ENCODE data around the gene DPH6.
"Not testable (repeated sequence)": the region's sequence is repeated elsewhere in the genome, so short reads cannot be mapped to it uniquely, and the experiment has no call there.

The DPH6 gene

GRCh38 chr15:35487417-35487816 is 58.5 kb downstream of the DPH6 start:
- no peak for DNase-seq

DNA sequence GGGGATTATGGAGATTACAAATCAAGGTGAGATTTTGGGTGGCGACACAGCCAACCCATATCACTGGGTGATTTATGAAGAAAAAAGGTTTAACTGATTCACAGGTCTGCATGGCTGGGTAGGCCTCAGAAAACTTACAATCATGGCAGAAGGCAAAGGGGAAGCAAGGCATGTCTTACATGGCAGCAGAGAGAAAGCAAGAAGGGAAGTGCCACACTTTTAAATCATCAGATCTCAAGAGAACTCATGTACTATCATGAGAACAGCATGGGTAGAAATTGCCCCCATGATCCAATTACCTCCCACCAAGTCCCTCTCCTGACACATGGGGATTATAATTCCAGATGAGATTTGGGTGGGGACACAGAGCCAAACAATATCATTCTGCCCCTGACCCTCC is 59.7 kb downstream of the DPH6 start:
- no peak for DNase-seq

DNA sequence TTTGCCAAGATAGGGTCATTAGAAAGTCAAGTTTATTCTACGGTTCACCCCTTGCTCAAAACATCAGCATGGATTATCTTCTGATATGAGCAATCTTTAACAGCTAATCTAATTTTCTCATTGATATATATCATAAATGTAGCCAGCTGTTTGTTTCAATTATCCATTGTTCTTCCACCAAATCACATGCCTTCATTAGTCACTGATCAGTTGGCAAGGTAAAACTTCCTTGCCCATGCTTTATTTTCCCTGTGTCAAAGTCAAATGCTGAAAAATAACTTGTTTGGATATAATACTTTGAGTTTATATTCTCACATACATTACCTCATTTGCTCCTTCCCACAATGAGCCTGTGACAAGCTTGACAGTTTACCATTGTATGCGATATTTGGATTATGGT is 60.6 kb downstream of the DPH6 start:
- DNase-seq, result no peak

DNA sequence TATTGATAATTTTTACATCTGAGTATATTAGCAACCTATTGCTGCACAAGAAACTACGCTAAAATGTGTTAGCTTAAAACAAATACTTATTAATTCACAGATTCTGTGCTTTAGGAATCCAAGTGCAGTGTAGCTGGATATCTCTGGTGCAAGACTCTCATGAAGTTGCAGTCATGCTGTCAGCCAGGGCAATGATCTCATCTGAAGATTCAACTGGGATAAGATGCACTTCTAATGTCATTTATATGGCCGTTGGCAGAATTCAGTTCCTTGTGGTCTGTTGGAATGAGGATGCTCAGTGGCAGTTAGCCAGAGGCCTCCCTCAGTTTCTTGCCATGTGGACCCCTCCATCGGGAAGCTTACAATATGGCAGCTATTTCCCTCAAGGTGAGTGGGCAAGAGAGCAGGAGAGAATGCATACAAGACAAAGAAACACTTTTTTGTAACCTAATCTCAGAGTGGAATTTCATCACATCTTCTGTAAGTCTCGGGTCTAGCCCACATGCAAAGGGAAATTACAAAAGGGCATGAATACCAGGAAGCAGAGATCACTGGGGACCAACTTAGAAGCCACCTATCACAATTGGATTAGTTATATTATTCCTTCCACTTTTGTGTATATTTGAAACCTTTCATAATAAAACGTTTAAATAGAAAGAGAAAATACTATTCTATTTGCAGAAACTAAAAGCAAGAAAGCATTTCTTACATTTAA is 61.6 kb downstream of the DPH6 start:
- DNase-seq, result no peak

- no peak for DNase-seq
Measured at GRCh38 chr15:35481992-35482391, 64.0 kb downstream of the DPH6 start.

- DNase-seq, result no peak
Measured at GRCh38 chr15:35481064-35481463, 64.9 kb downstream of the DPH6 start.

DNA sequence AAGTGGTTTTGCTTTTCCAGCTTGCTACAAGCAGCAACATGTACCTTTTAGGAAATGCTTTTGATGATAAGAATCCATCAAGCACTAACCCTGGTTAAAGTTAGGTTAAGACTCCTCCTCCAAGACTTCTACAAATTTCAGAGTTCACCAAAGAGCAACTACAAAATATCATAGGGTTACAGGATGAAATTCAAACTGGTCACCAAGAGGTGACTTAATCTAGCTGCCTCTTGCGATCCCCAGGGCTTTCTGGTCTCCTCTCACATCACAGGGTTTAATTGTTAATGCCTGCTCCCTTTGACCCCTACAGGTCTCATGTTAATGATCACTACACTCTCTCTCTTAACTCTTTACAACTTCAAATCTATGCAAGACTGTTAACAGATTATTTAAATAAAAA is 66.5 kb downstream of the DPH6 start:
- DNase-seq, result no peak

DNA sequence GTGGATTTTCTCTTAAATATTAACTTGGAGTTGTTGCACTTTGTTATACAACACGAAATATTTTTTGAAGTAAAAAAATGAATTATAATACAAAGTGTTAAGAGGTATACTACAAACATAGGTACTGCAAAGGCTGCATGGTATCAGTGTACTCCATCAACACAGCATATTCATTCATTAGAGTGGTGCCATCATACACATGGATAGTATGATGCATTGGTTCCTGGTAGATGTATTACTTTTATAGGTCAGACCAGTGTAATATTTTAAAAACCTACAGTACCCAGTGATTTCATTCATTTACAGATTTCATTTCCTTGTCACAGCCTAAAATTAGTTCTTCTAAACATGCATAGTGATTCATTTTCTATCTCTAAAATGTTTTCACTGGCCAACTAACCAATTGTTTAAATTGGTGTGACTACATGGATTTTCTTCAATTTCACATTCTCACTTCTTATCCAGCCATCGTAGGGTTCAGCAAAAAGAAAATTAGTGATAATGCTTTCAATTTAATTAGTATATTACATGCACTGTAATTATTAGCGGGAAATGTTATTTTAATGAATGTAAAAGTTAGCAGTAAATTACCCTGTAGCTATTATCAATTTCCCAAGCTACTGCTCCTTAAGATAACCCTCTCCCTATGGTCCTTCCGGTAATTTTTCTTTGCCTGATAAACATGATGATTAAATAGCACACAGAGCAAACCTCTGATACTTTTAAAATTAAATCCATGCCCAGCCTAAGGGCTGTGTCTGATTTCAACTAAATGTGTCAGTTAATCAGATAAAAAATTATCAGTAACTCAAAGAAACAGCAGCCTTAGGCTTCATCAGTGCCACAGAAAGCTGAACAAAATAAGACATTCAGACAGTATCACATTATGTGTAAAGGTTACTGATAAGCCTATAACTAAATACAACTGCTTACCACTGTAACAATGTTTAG is 68.4 kb downstream of the DPH6 start:
- no peak for DNase-seq

GRCh38 chr15:35471024-35471423 is 74.9 kb downstream of the DPH6 start:
- no peak for DNase-seq

- no peak for DNase-seq
Measured at GRCh38 chr15:35470441-35470840, 75.5 kb downstream of the DPH6 start.

- no peak for DNase-seq
Measured at GRCh38 chr15:35466476-35466875, 79.5 kb downstream of the DPH6 start.

DNA sequence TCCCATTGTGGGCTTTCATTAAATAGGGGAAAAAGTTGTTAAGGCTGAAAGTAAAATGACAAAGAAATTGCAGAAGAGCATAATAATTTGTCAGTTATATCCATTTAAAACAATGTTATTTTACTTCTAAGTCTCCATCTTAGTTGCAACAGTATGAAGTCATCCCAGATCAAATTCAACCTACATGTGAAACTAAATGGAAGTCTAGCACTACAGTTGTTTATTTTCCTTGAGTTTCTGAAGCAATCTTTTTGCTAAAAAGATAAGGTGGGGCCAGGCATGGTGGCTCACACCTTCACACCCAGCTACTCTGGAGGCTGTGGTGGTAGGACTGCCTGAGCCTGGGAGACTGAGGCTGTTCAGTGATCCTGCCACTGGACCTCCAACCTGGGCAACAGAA is 80.2 kb downstream of the DPH6 start:
- DNase-seq, result no peak

DNA sequence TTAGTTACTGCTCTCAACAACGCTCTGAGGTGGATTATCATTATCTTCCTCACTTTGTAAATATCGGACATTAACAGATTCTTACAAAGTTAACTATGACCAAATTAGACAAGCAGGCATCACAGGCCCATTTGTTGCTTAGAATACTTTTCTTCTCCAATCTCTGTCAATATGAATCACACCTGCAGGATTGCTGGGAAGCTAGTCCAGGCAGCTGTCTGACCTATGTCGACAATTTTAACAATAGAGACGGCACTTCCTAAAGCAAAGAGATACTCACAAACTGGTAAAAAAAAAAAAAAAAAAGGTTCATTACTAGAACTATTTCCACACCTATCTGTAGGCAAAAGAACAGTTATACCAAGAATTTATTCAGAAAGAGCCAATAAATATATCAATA is 85.3 kb downstream of the DPH6 start:
- no peak for DNase-seq

GRCh38 chr15:35458176-35458856 is 87.6 kb downstream of the DPH6 start:
- DNase-seq, result no peak

- DNase-seq, result no peak
Measured at GRCh38 chr15:35455201-35455600, 90.8 kb downstream of the DPH6 start.

- DNase-seq, result no peak
Measured at GRCh38 chr15:35450492-35450891, 95.5 kb downstream of the DPH6 start.

GRCh38 chr15:35448294-35448693 is 97.7 kb downstream of the DPH6 start:
- no peak for DNase-seq

DNA sequence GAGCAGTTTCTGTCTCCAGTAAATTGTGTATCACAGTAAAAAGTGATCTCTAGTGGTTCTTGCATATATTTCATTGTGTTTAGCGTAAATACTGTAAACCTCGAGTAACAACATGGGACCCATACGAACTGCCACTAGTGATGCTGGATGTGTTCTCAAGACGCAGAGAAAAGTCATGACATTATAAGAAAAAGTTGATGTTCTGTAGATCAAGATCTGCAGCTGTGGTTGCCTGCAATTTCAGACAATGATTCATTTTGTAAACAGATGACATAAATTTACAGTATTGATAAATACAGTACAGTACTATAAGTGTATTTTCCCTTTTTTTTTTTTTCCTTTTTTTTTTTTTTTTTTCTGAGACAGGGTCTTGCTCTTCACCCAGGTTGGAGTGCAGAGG is 100.1 kb downstream of the DPH6 start:
- DNase-seq, result no peak

- DNase-seq, result peak in 2 of 56 donors; percentile 1 to 2
Measured at GRCh38 chr15:35444557-35445204, 101.3 kb downstream of the DPH6 start.

GRCh38 chr15:35443376-35443775 is 102.6 kb downstream of the DPH6 start:
- no peak for DNase-seq

DNA sequence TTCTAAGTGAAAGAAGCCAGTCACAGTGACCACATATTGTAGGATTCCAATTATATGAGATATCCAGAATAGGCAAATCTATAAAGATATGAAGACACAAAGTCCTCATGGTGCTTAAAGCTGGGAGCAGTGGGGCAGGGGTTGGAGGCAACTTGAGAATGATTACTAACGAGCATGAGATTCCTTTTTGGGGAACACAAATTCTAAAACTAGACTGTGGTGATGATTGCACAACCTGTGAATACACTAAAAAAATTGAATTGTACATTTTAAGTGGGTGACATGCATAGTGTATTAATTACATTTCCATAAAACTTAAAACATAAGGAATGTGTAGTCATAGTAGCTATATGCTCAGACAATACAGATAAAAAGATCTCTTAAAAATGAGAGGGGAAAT is 103.2 kb downstream of the DPH6 start:
- DNase-seq, result no peak

DNA sequence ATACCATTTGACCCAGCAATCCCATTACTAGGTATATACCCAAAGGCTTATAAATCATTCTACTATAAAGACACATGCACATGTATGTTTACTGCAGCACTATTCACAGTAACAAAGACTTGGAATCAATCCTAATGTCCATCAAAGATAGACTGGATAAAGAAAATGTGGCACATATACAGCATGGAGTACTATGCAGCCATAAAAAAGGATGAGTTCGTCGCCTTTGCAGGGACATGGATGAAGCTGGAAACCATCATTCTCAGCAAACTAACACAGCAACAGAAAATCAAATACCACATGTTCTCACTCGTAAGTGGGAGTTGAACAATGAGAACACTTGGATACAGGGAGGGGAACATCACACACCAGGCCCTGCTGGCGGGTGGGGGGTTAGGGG is 104.7 kb downstream of the DPH6 start:
- not testable (repeated sequence) for DNase-seq
